Sigmoid colon (tissue), 7 donors: ENCODE results near the gene TOX2. TPM values are rescaled to one million over a fixed set of nuclear protein-coding genes. Genes with fewer than 3 reads are reported as not detected.

Experiments
- DNase-seq: peaks from one replicate; pipeline ENCODE4 v3.0.0-alpha.2; 2019
- H3K27ac ChIP-seq, 4 donors: fragments of 200-600 bp; sonication (generic); one replicate each; pipeline ENCODE4 v1.5.1; 2016 to 2019; ENCODE audit warnings: mild to moderate bottlenecking in 1 of 4
- H3K27me3 ChIP-seq, 3 donors: fragments of 200-600 bp; sonication (generic); one replicate each; pipeline ENCODE4 v1.5.1; 2019; ENCODE audit warnings: mild to moderate bottlenecking in 1 of 3
- H3K36me3 ChIP-seq, 4 donors: fragments of 200-600 bp; sonication (generic); one replicate each; pipeline ENCODE4 v1.5.1; 2016 to 2019
- H3K4me1 ChIP-seq, 4 donors: fragments of 200-600 bp; sonication (generic); one replicate each; pipeline ENCODE4 v1.5.1; 2017 to 2019
- H3K4me3 ChIP-seq, 4 donors: fragments of 200-600 bp; sonication (generic); one replicate each; pipeline ENCODE4 v1.5.1; 2017 to 2019; ENCODE audit warnings: mild to moderate bottlenecking in 2 of 4, moderate library complexity in 1 of 4
- H3K9me3 ChIP-seq, 4 donors: fragments of 200-600 bp in 3 of 4; sonication (generic) in 3 of 4; one replicate each; pipeline versions ENCODE4 v1.5.1 to v1.6.1; 2013 to 2019
- CTCF ChIP-seq, 4 experiments: fragments of 450-650 bp in 3 of 4; fragments of 200-600 bp in 1 of 4; IDR thresholded peaks; one replicate each; pipeline ENCODE4 v1.5.1; 2016 to 2019; ENCODE audit warnings: antibody characterized with exemption in 4 of 4, mild to moderate bottlenecking in 3 of 4, moderate library complexity in 2 of 4
- EP300 ChIP-seq, 4 donors: sonication (generic); formaldehyde crosslinking; IDR thresholded peaks; one replicate each; pipeline ENCODE4 v1.6.1; 2017; ENCODE audit warnings: antibody characterized with exemption in 4 of 4
- POLR2A ChIP-seq, 2 donors: fragments of 450-650 bp; IDR thresholded peaks; one replicate each; pipeline ENCODE4 v1.6.1; 2016; ENCODE audit warnings: antibody characterized with exemption in 2 of 2, mild to moderate bottlenecking in 2 of 2, moderate library complexity in 2 of 2
- POLR2AphosphoS5 ChIP-seq, 4 donors: sonication (generic); formaldehyde crosslinking; IDR thresholded peaks; one replicate each; pipeline ENCODE4 v1.6.1; 2017; ENCODE audit warnings: antibody characterized with exemption in 4 of 4
- WGBS, 2 donors: extraction: QIAGEN DNeasy Blood & Tissue Kit; methylation state at CpG; one replicate each; pipeline ENCODE4 v1.1.7; 2013; 5-methylcytosine and 5-hydroxymethylcytosine counted together
- intact Hi-C: fragments of 100-400 bp; cut with DNase I; formaldehyde crosslinking; loops from one replicate; pipeline ENCODE4 v1.15.1; 2023
- polyA plus RNA-seq, 3 donors: library from polyadenylated mRNA; stranded (reverse); fragments of 200-250 nt; gene quantifications; one replicate each; pipeline ENCODE4 v1.2.3, GENCODE V29; 2013
- total RNA-seq, 4 donors: library from RNA; depleted of rRNA; stranded (reverse); fragments of >200 nt; gene quantifications; one replicate each; pipeline ENCODE4 v1.1.0, GENCODE V29; 2016
- donor health status: healthy with polysubstance abuse.
- donor health status: Bipolar disorder and iron deficiency.
- donor health status: healthy.

The TOX2 gene
- total and polyA plus RNA-seq, 7 donors = 0.27 to 8.1 (median 1.7) TPM

- no peaks in the 10 kb centered on the region for H3K36me3 ChIP-seq
- 83 to 89% methylated on average over 6 of the region's 6 CpGs for WGBS, 2 donors
- H3K9me3 ChIP-seq = no peaks in the 10 kb centered on the region
- intact Hi-C loops = no loop called here
- H3K4me1 ChIP-seq = no peaks in the 10 kb centered on the region
- peaks cover 0 to 6% (median 0%) of the 10 kb centered on the region in 3 donors for H3K27me3 ChIP-seq
- DNase-seq = no peak
- TF ChIP-seq CTCF (IDR thresholded peaks at IDR 0.05) (no peak), POLR2A (IDR thresholded peaks at IDR 0.05) (no peak), POLR2AphosphoS5 (IDR thresholded peaks at IDR 0.05) (no peak)
- no peak overlapping the region for H3K4me3 ChIP-seq
- no peak overlapping the region for H3K27ac ChIP-seq
Observed at GRCh38 chr20:43975096-43975768, 60.6 kb downstream of the TOX2 start.

- no peak for DNase-seq
- Histone ChIP-seq H3K27me3 (peaks cover 0 to 6% (median 0%) of the 10 kb centered on the region in 3 donors), H3K4me3 (no peak overlapping the region), H3K27ac (no peak overlapping the region), H3K4me1 (no peaks in the 10 kb centered on the region), H3K9me3 (no peaks in the 10 kb centered on the region), H3K36me3 (no peaks in the 10 kb centered on the region)
- 72 to 94% methylated on average over 7 of the region's 7 CpGs for WGBS, 2 donors
- TF ChIP-seq POLR2A (IDR thresholded peaks at IDR 0.05) (no peak), POLR2AphosphoS5 (IDR thresholded peaks at IDR 0.05) (no peak), CTCF (IDR thresholded peaks at IDR 0.05) (no peak), EP300 (IDR thresholded peaks at IDR 0.05) (no peak)
- intact Hi-C loops = no loop called here
Observed at GRCh38 chr20:43976547-43976946, 61.9 kb downstream of the TOX2 start.

DNA sequence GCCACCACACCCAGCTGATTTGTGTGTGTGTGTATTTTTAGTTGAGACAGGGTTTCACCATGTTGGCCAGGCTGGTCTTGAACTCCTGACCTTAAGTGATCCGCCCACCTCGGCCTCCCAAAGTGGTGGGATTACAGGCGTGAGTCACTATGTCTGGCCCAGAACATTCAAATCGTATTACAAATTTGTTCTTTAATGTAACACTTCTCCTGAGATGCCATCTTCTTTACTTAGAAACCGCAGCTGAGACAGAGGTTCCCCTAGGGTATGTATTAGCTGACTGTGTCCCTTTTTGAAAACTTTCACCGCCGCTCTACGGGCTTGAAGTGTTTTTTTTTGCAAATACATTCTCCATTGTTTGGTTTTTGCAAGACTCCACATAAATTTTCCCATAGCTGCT lies 62.6 kb downstream of the TOX2 start:
- H3K4me1 ChIP-seq = no peaks in the 10 kb centered on the region
- H3K27me3 ChIP-seq = peaks cover 0 to 6% (median 0%) of the 10 kb centered on the region in 3 donors
- no peaks in the 10 kb centered on the region for H3K9me3 ChIP-seq
- TF ChIP-seq POLR2AphosphoS5 (IDR thresholded peaks at IDR 0.05) (no peak), POLR2A (IDR thresholded peaks at IDR 0.05) (no peak), CTCF (IDR thresholded peaks at IDR 0.05) (no peak), EP300 (IDR thresholded peaks at IDR 0.05) (no peak)
- H3K36me3 ChIP-seq = no peaks in the 10 kb centered on the region
- intact Hi-C loops = no loop called here
- no peak overlapping the region for H3K4me3 ChIP-seq
- 86 to 92% methylated on average over 8 of the region's 8 CpGs for WGBS, 2 donors
- H3K27ac ChIP-seq = no peak overlapping the region
- DNase-seq = no peak

DNA sequence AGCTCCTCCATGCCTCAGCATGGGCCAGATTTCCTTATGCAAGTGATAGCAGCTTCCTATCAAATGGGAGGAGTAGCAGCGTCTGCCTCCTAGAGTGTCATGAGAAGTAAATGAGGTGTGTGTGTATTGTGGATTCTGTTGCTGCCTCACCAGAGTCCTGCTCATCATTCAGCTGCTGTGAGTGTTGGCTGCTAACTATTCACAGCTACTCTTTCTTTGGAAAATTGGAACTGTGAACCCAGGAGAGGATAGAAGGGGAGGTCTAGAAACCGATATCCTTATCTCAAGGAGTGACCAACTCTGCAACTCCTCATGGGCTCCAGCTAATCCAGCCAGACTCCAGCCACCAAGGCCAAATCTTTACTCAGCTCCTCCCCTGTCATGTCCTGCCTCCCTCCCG lies 63.3 kb downstream of the TOX2 start:
- no peaks in the 10 kb centered on the region for H3K4me1 ChIP-seq
- 84 to 88% methylated on average over 3 of the region's 3 CpGs for WGBS, 2 donors

More for the DNA sequence above, 63.3 kb downstream of the TOX2 start:
- H3K9me3 ChIP-seq = no peaks in the 10 kb centered on the region
- no peak overlapping the region for H3K4me3 ChIP-seq
- intact Hi-C loops = no loop called here
- H3K27ac ChIP-seq = no peak overlapping the region
- DNase-seq = no peak
- peaks cover 0 to 6% (median 0%) of the 10 kb centered on the region in 3 donors for H3K27me3 ChIP-seq
- TF ChIP-seq CTCF (IDR thresholded peaks at IDR 0.05) = no peak
- TF ChIP-seq EP300 (IDR thresholded peaks at IDR 0.05) = no peak
- TF ChIP-seq POLR2AphosphoS5 (IDR thresholded peaks at IDR 0.05) = no peak
- TF ChIP-seq POLR2A (IDR thresholded peaks at IDR 0.05) = no peak
- no peaks in the 10 kb centered on the region for H3K36me3 ChIP-seq
